ENCODE data around the gene SNX1. TPM values are rescaled to one million over a fixed set of nuclear protein-coding genes. Genes with fewer than 3 reads are reported as not detected.
"Not testable (repeated sequence)": the region's sequence is repeated elsewhere in the genome, so short reads cannot be mapped to it uniquely, and the experiment has no call there.

SNX1 gene
- total and polyA plus RNA-seq, 2 of the 8 experiments (the other 6 are each of a cell fraction or from before 2014, with no cell fraction given), result 27.9 to 59.8 TPM

GRCh38 chr15:64059104-64059503 lies 36.7 kb upstream of the SNX1 start:
- H3K79me2 ChIP-seq (ENCODE audit: control insufficient read depth in 1 of 2, insufficient read depth in 2 of 2, low read length in 2 of 2); H2BK15ac ChIP-seq (ENCODE audit: low read length); H2AK5ac ChIP-seq (ENCODE audit: low read depth, low read length); H2BK5ac ChIP-seq (ENCODE audit: low read depth, low read length); DNase-seq (ENCODE audit: low read depth in 1 of 2, low spot score in 2 of 2); H3K4me2 ChIP-seq (ENCODE audit: insufficient read depth in 1 of 2, low read depth in 2 of 2, low read length in 2 of 2); H2BK120ac ChIP-seq (replicated peaks; ENCODE audit: low read depth, low read length); H3K23me2 ChIP-seq (ENCODE audit: low read depth, low read length); FAIRE-seq; H4K8ac ChIP-seq (ENCODE audit: extremely low read depth, insufficient read depth, low read length); H4K91ac ChIP-seq (replicated peaks; ENCODE audit: insufficient read length, low read length); CTCF ChIA-PET (ENCODE audit: partially characterized antibody); H3K4me1 ChIP-seq (replicated peaks in 1 of 4; ENCODE audit: control insufficient read depth in 3 of 4, insufficient read depth in 4 of 4, low read length in 3 of 4); H2BK20ac ChIP-seq (ENCODE audit: low read length); H3K23ac ChIP-seq (ENCODE audit: insufficient read length); H4K20me1 ChIP-seq (replicated peaks in 1 of 2; ENCODE audit: control insufficient read depth in 1 of 2, insufficient read depth in 2 of 2, low read length in 2 of 2); POLR2A ChIA-PET (ENCODE audit: partially characterized antibody); H3K9me3 ChIP-seq (ENCODE audit: insufficient read depth in 2 of 2, low read depth in 1 of 2, low read length in 1 of 2); H2AFZ ChIP-seq (ENCODE audit: low read length); H3K27me3 ChIP-seq (replicated peaks in 1 of 4; ENCODE audit: control insufficient read depth in 3 of 4, extremely low read depth in 1 of 4, insufficient read depth in 3 of 4, low read length in 3 of 4); H3K9ac ChIP-seq (replicated peaks in 1 of 4; ENCODE audit: extremely low read depth in 1 of 4, low read depth in 3 of 4, low read length in 3 of 4); H3K27ac ChIP-seq (ENCODE audit: low read depth, low read length); H3K79me1 ChIP-seq (ENCODE audit: low read depth, low read length); H4K5ac ChIP-seq (ENCODE audit: insufficient read length, low read depth, low read length); H3K56ac ChIP-seq (replicated peaks; ENCODE audit: insufficient read length, low read depth, low read length); H3K4ac ChIP-seq (replicated peaks; ENCODE audit: insufficient read length, low read depth, low read length); H3K4me3 ChIP-seq (ENCODE audit: extremely low read depth in 1 of 4, insufficient read depth in 2 of 4, low read depth in 3 of 4, low read length in 4 of 4); H3K14ac ChIP-seq (ENCODE audit: insufficient read length); H3K18ac ChIP-seq (ENCODE audit: extremely low read depth, low read length); H2BK12ac ChIP-seq (ENCODE audit: low read depth, low read length); H3K36me3 ChIP-seq (ENCODE audit: control insufficient read depth in 2 of 4, insufficient read depth in 4 of 4, low read length in 3 of 4): not testable (repeated sequence)
- WGBS, 2 experiments (ENCODE audit: extremely low coverage in 1 of 2, insufficient coverage in 1 of 2, insufficient read length in 1 of 2, insufficient replicate concordance in 2 of 2, low coverage in 1 of 2, low lambda C conversion rate in 2 of 2, missing lambda C conversion rate in 1 of 2), result 91% methylated on average over 2 of the region's 2 CpGs; no CpG with 5 or more reads in 1 of the 2 experiments

Data from H1 (cell line).